ENCODE data around the gene PCGF1.

DNA sequence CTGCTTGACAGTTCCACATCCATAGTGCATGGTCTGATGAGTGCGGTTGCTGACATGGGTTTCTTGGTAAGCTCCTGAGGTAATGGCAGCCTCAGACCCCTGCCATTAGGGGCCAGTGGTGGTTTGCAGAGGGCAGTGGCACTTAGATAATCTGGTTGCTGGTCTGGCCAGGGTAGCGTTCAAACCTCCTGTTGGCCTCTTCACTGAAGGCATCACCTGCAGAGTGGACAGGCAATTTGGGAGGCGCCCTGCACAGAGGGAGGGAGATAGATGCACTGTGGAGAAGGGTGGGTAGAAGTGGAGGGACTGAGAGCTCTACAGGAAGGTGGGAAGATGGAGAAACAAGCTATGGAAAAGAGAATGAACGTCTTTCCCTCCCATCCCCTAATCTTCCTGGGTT, 26.0 kb upstream of the PCGF1 start:
- TF ChIP-seq EZH2phosphoT487 (IDR thresholded peaks at IDR 0.05; ENCODE audit: borderline replicate concordance, low read length): no peak
- TF ChIP-seq, protein P1, sequence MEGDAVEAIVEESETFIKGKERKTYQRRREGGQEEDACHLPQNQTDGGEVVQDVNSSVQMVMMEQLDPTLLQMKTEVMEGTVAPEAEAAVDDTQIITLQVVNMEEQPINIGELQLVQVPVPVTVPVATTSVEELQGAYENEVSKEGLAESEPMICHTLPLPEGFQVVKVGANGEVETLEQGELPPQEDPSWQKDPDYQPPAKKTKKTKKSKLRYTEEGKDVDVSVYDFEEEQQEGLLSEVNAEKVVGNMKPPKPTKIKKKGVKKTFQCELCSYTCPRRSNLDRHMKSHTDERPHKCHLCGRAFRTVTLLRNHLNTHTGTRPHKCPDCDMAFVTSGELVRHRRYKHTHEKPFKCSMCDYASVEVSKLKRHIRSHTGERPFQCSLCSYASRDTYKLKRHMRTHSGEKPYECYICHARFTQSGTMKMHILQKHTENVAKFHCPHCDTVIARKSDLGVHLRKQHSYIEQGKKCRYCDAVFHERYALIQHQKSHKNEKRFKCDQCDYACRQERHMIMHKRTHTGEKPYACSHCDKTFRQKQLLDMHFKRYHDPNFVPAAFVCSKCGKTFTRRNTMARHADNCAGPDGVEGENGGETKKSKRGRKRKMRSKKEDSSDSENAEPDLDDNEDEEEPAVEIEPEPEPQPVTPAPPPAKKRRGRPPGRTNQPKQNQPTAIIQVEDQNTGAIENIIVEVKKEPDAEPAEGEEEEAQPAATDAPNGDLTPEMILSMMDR (IDR thresholded peaks at IDR 0.05; ENCODE audit: low read depth, low read length, poor library complexity, severe bottlenecking): no peak
